ENCODE data around the gene TERT. TPM values are rescaled to one million over a fixed set of nuclear protein-coding genes. Genes with fewer than 3 reads are reported as not detected.

Gene TERT
- total RNA-seq, 1 donor from 2014 or later, result 0.20 TPM

DNA sequence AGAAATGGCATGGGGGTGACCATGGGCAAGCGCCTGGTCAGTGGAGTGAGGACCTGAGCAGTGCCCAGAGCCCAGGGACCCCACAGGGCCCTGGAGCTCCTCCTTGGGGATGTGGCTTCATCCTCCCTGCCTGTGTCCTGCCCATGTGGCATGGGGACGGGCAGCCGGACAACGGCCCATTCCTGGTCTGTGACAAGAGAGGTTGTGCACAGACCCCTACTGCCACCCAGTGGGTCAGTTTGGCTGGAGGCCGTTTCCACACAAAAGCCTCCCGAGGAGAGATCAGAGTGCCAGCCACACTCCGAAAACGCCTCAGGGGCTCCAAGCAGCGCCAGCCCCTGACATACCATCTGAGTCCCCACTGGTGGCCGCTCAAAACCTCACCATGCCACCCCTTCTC, 49.9 kb downstream of the TERT start:
- DNase-seq (ENCODE audit: low spot score in 2 of 2, unreplicated experiment in 2 of 2), result no peak
- no peak for TF ChIP-seq CTCF (IDR thresholded peaks at IDR 0.05; ENCODE audit: unreplicated experiment)
- Mint-ChIP-seq H3K36me3 (no peaks in the 10 kb centered on the region), H3K9me3 (no peaks in the 10 kb centered on the region), H3K4me1 (no peaks in the 10 kb centered on the region), H3K27me3 (ENCODE audit: low read depth) (peaks cover 21% of the 10 kb centered on the region), H3K4me3 (no peak overlapping the region), H3K27ac (no peak overlapping the region)

DNA sequence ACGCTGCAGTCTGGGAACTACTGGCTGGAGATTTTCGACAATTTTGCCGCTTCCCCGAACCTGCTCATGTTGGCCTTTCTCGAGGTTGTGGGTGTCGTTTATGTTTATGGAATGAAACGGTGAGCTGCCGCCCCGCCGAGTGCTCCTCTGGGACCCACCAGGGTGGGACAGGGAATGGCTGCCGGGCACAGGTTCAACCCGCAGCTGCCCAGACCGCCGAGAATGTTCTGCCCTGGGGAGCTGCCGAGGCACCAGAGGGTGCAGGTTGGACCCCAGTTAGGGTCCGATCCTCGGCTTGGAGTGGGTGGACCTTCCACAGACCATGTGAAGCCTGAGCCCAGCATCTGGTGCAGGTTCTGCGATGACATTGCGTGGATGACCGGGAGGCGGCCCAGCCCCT, 50.6 kb downstream of the TERT start:
- no peak overlapping the region for H3K4me3 Mint-ChIP-seq
- no peak for DNase-seq (ENCODE audit: low spot score in 2 of 2, unreplicated experiment in 2 of 2)
- no peaks in the 10 kb centered on the region for H3K9me3 Mint-ChIP-seq
- peaks cover 18% of the 10 kb centered on the region for H3K27me3 Mint-ChIP-seq (ENCODE audit: low read depth)
- no peak for TF ChIP-seq CTCF (IDR thresholded peaks at IDR 0.05; ENCODE audit: unreplicated experiment)
- no peaks in the 10 kb centered on the region for H3K36me3 Mint-ChIP-seq
- H3K4me1 Mint-ChIP-seq, result no peaks in the 10 kb centered on the region
- H3K27ac Mint-ChIP-seq, result no peak overlapping the region

DNA sequence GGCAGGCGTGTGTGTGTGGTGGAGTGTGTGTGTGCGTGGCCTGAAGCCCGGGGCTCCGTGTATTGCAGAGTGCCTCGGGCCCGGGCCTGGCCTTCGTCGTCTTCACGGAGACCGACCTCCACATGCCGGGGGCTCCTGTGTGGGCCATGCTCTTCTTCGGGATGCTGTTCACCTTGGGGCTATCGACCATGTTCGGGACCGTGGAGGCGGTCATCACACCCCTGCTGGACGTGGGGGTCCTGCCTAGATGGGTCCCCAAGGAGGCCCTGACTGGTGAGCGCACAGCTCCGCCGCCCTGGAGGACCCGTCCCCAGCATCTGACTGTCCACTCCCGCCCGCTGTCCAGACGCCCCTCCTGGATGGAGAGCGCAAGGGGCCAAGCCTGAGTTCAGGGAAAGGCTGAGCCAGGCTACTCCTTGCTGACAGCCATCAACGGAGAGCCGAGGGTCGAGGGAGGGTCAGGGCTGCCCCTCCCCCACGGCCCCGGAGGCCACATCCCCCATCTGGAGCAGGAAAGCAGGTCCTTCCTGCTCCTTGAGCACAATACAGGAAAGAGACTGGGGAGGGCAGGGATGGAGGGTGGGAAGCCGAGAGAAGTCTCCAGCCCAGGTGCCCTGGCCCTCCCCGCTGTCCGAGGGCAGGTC, 51.3 kb downstream of the TERT start:
- Mint-ChIP-seq H3K9me3 (no peaks in the 10 kb centered on the region), H3K36me3 (no peaks in the 10 kb centered on the region), H3K4me3 (no peak overlapping the region), H3K4me1 (no peaks in the 10 kb centered on the region), H3K27me3 (ENCODE audit: low read depth) (peaks cover 18% of the 10 kb centered on the region), H3K27ac (no peak overlapping the region)
- DNase-seq (ENCODE audit: low spot score in 2 of 2, unreplicated experiment in 2 of 2), result no peak
- TF ChIP-seq CTCF (IDR thresholded peaks at IDR 0.05; ENCODE audit: unreplicated experiment), result no peak

- TF ChIP-seq CTCF (IDR thresholded peaks at IDR 0.05; ENCODE audit: unreplicated experiment), result no peak
- H3K9me3 Mint-ChIP-seq, result no peaks in the 10 kb centered on the region
- H3K4me3 Mint-ChIP-seq, result no peak overlapping the region
Observed at GRCh38 chr5:1242733-1243486, 52.0 kb downstream of the TERT start.

GRCh38 chr5:1241509-1242080, 53.3 kb downstream of the TERT start:
- H3K27ac Mint-ChIP-seq, result no peak overlapping the region
- no peaks in the 10 kb centered on the region for H3K36me3 Mint-ChIP-seq
- no peak for TF ChIP-seq CTCF (IDR thresholded peaks at IDR 0.05; ENCODE audit: unreplicated experiment)
- no peaks in the 10 kb centered on the region for H3K4me1 Mint-ChIP-seq
- no peak overlapping the region for H3K4me3 Mint-ChIP-seq
- peaks cover under 1% of the 10 kb centered on the region for H3K9me3 Mint-ChIP-seq
- DNase-seq (ENCODE audit: low spot score in 2 of 2, unreplicated experiment in 2 of 2), result no peak
- peaks cover 5% of the 10 kb centered on the region for H3K27me3 Mint-ChIP-seq (ENCODE audit: low read depth)

More at GRCh38 chr5:1242733-1243486, 52.0 kb downstream of the TERT start:
- Mint-ChIP-seq H3K27me3 (ENCODE audit: low read depth) (peaks cover 13% of the 10 kb centered on the region), H3K36me3 (no peaks in the 10 kb centered on the region), H3K4me1 (no peaks in the 10 kb centered on the region), H3K27ac (no peak overlapping the region)
- DNase-seq (ENCODE audit: low spot score in 2 of 2, unreplicated experiment in 2 of 2), result no peak

All from mesothelial cell of epicardium (in vitro differentiated cells).